Fibroblast of villous mesenchyme (primary cell): ENCODE data around the gene GGA2. TPM values are rescaled to one million over a fixed set of nuclear protein-coding genes. Genes with fewer than 3 reads are reported as not detected.

Source experiments
- DNase-seq: peaks from one replicate; pipeline ENCODE4 v3.0.0-alpha.2; 2010; ENCODE audit warnings: low read depth
- H3K4me3 ChIP-seq: 2 replicates; pipeline ENCODE4 v1.5.1; 2011; ENCODE audit warnings: low read depth, mild to moderate bottlenecking, low read length
- total RNA-seq: library from RNA; depleted of rRNA; stranded (reverse); fragments of >200 nt; gene quantifications from 2 replicates; pipeline ENCODE4 v1.2.3, GENCODE V29; 2012
- TF ChIP-seq, protein P1 (sequence below): IDR thresholded peaks from 2 replicates; pipeline ENCODE4 v1.5.1; 2012; ENCODE audit warnings: low read depth, mild to moderate bottlenecking, low read length; ENCODE audit not compliant: insufficient read depth

GGA2 gene, protein sequence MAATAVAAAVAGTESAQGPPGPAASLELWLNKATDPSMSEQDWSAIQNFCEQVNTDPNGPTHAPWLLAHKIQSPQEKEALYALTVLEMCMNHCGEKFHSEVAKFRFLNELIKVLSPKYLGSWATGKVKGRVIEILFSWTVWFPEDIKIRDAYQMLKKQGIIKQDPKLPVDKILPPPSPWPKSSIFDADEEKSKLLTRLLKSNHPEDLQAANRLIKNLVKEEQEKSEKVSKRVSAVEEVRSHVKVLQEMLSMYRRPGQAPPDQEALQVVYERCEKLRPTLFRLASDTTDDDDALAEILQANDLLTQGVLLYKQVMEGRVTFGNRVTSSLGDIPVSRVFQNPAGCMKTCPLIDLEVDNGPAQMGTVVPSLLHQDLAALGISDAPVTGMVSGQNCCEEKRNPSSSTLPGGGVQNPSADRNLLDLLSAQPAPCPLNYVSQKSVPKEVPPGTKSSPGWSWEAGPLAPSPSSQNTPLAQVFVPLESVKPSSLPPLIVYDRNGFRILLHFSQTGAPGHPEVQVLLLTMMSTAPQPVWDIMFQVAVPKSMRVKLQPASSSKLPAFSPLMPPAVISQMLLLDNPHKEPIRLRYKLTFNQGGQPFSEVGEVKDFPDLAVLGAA
- 21.6 and 24.2 TPM in 2 replicates for total RNA-seq

DNA sequence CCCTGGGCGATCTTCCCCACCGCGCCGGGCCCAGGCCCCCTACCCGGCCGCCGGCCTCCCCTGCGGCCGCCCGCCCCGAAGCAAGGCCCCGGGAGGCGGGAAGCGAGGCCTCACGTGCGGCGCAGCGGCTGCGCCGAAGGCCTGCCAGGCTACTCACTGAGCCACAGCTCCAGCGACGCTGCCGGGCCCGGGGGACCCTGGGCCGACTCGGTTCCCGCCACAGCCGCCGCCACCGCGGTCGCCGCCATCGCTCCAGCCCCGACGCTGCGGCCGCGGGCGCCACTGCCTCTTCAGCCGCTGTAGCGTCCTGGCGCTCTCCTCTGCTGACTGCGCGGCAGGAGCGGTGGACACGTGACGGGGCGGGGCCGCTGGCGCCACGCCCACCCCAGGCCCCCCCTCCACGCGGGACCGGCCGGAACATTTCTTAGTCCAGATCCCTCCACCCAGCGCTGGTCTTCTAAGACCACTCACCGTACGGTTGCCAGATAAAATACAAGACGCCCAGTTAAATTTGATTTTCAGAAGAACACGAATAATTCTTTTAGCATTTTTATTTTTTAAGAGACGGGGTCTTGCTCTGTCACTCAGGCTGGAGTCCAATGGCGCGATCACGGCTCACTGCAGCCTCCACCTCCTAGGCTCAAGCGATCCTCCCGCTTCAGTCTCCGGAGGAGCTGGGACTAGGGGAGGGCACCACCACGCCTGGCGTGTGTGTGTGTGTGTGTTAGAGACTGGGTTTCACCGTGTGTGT lies at the start of gene GGA2:
Gene GGA2 (minus strand): TSS at position 331 of the 751 bp plus-strand sequence. CDS start 83 bp downstream, at position 248.
- peak within 1 kb of the TSS; percentile 61 for H3K4me3 ChIP-seq
- TF ChIP-seq, protein P1, sequence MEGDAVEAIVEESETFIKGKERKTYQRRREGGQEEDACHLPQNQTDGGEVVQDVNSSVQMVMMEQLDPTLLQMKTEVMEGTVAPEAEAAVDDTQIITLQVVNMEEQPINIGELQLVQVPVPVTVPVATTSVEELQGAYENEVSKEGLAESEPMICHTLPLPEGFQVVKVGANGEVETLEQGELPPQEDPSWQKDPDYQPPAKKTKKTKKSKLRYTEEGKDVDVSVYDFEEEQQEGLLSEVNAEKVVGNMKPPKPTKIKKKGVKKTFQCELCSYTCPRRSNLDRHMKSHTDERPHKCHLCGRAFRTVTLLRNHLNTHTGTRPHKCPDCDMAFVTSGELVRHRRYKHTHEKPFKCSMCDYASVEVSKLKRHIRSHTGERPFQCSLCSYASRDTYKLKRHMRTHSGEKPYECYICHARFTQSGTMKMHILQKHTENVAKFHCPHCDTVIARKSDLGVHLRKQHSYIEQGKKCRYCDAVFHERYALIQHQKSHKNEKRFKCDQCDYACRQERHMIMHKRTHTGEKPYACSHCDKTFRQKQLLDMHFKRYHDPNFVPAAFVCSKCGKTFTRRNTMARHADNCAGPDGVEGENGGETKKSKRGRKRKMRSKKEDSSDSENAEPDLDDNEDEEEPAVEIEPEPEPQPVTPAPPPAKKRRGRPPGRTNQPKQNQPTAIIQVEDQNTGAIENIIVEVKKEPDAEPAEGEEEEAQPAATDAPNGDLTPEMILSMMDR = no peak
- DNase-seq = peak; percentile 79

DNA sequence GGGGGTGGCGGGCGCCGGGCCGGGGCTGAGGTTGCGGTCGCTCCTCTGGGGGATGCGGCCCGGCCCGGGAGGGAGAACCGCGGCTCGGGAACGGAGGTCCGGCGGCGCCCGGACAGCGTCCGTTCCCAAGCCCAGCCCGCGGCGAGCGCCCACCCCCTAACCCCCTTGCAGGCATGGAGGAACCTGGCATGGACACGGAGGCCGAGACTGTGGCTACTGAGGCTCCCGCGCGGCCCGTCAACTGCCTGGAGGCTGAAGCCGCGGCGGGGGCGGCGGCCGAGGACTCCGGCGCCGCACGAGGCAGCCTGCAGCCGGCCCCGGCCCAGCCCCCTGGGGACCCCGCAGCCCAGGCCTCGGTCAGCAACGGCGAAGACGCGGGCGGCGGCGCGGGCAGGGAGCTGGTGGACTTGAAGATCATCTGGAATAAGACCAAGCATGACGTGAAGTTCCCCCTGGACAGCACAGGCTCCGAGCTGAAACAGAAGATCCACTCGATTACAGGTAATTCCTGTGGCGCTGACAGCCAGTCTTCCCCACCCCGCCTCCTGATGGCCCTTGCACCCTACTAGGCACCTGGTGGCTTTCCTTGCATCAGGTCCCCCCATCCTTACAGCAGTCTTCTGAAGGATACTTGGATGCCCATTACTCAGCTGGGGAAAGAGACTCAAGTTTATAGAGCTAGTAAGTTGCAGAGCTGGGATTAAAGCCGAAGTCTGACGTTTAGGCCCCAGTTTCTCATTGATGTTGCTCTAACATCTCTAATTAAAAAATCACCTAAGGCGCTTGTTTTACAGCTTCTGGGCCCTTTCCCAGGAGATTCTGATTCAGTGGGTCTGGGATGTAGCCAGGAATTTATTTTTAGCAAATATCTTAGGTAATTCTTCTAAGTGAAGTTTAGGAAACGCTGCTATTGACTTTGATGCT lies 47.7 kb upstream of the GGA2 start:
- TF ChIP-seq, protein P1 = no peak
- DNase-seq = peak; percentile 63
- H3K4me3 ChIP-seq = peak overlapping the region; percentile 75

DNA sequence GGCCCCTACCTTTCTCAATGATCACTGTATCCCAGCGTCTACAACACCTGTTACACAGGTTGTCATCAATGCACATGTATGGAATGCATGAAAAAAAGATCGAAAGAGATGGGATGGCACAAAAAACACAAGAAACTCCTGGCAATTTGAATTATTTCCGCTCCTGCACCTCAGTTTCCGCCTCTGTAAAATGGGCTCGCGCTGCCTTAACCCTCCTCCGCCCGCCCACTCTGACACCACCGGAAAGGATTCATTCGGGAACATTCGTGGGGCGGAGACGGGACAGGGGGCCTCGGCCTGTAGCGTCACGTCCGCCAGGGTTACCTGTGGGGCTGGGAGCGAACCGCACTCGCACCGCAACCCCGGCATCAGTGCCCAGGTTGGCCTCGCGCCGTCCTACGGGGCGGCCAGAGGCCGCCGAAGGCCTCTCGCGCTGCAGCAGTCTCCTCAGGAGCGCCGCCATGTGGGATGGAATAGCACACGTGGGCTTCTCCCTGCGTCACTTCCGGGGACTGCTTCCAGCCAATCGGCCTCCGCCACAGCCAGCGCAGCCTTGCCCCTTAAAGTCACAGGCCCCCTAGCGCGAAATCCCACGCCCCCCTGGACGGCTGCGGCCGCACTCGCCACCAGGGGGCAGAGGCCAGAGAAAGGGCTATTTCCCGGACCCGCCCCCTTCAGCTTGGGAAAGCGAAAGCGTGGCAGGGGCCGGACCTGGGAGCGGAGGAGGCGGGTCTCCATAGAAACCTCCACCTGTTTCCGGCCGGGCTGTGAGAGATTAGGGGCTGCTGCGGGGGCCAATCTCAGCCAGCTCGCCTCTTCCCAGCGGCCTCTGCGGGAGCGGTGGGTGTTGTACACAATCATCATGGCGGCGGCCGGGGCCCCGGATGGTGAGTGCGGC lies 46.8 kb upstream of the GGA2 start, which contains the start of the genes EARS2 and UBFD1:
Gene EARS2 (minus strand): TSS at position 470 of the 898 bp plus-strand sequence. CDS start 7 bp downstream, at position 463.
Gene UBFD1 (plus strand): TSS at position 847 of the 898 bp plus-strand sequence. CDS start 16 bp downstream, at position 863.
- TF ChIP-seq, protein P1 = peak; percentile 84
- DNase-seq = peak; percentile 99
- H3K4me3 ChIP-seq = peak within 1 kb of the TSS; percentile 75

DNA sequence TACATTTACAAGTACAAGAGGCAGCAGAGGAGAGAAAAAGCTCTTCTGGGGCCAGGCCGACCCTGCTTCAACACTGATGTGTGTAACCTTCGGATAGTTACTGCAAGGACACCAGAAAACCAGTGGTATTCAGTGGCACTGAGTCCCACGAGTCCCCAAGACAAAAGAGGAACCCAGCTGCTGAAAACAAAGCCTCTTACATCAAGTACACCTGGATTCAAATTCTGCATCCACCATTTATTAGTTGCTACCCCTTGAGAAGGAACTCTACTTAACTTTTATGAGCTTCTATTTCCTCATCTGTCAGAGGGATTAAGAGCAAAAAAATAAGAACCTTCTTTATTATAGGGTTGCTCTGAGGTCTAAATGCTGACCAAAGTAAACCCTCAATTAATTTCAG lies 44.2 kb upstream of the GGA2 start:
- DNase-seq = no peak
- TF ChIP-seq, protein P1 = no peak
- H3K4me3 ChIP-seq = no peak overlapping the region

DNA sequence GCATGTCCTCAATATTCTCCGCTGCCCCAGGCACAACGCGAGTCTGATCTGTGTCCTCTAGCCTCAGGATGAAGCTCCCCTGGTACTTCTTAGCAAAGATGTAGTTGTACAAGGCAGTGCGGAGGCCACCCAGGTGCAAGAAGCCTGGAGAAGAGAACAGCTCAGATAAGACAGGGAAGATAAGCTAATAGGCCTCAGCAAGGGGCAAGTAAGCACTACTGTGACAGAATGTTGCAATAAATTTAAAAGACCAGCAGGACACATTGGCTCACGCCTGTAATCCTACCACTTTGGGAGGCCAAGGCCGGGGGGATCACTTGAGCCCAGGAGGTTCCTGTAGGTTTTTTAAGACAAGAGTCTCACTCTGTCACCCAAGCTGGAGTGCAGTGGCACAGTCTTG lies 41.9 kb upstream of the GGA2 start:
- H3K4me3 ChIP-seq = no peak overlapping the region
- TF ChIP-seq, protein P1 = no peak

More for the DNA sequence above, 41.9 kb upstream of the GGA2 start:
- DNase-seq = no peak
